Suprapubic skin (tissue), 3 donors: ENCODE results near the gene EDARADD.

Source experiments
- CTCF ChIP-seq, 2 donors: fragments of 200-600 bp in 1 of 2; fragments of 450-650 bp in 1 of 2; sonication (generic) in 1 of 2; IDR thresholded peaks; one replicate each; pipeline ENCODE4 v1.5.1; 2016 to 2019; ENCODE audit warnings: antibody characterized with exemption in 2 of 2, mild to moderate bottlenecking in 1 of 2, moderate library complexity in 1 of 2
- EP300 ChIP-seq: sonication (generic); formaldehyde crosslinking; IDR thresholded peaks from one replicate; pipeline ENCODE4 v1.6.1; 2017; ENCODE audit warnings: antibody characterized with exemption
- POLR2A ChIP-seq, 2 donors: fragments of 450-650 bp; IDR thresholded peaks; one replicate each; pipeline ENCODE4 v1.6.1; 2017; ENCODE audit warnings: antibody characterized with exemption in 2 of 2, mild to moderate bottlenecking in 2 of 2, moderate library complexity in 2 of 2

GRCh38 chr1:236471653-236472052 lies 77.6 kb downstream of the EDARADD start:
- TF ChIP-seq EP300 = no peak
- no peak for TF ChIP-seq CTCF (IDR thresholded peaks at IDR 0.05)
- TF ChIP-seq POLR2A (IDR thresholded peaks at IDR 0.05) = no peak
